ENCODE measurements around the gene OPN5. TPM values are rescaled to one million over a fixed set of nuclear protein-coding genes. Genes with fewer than 3 reads are reported as not detected.

Gene OPN5
- total and polyA plus RNA-seq, 2 donors (not counting 3 experiments of a cell fraction or from before 2014, with no cell fraction given), result not detected

DNA sequence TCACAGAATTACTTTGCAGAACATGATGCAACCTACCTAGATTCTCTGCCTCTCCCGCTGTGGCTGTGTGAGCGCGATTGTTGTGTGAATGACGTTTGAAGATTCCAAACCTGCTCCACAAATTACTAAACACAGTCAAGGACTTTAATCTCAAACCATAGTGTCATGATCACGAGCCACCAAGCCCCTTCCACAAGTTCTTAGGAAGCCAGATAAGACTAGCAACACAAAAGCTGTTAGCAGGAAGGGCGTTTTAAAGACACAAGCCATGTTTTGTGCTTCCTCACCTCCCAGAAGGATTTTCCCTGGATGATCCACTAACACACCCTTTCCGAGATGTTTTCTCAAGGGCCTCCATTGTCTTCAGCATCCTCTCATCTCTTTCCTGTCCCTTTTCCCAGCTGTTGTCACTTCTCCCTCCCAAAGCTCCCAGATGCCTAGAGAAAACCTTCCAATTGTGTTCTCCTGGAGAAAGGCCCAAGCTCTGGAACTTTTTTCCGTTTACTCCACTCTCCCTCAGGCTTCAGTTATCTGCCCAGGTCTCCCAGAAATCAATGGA, 12.8 kb downstream of the OPN5 start:
- POLR2A ChIA-PET, result no interaction called here
- Histone ChIP-seq H3K27ac (ENCODE audit: insufficient read depth, low read depth, low read length) (no peak overlapping the region), H3K79me2 (ENCODE audit: control insufficient read depth, insufficient read depth, low read length) (no peaks in the 10 kb centered on the region), H3K4me3 (replicated peaks in 1 of 3; ENCODE audit: insufficient read depth in 1 of 3, low read depth in 1 of 3, low read length in 3 of 3) (no peak overlapping the region), H3K9ac (replicated peaks; ENCODE audit: extremely low read depth, insufficient read depth, low read length) (no peak overlapping the region), H3K4me2 (ENCODE audit: insufficient read depth, low read length) (no peak overlapping the region), H3K36me3 (ENCODE audit: control insufficient read depth in 2 of 2, extremely low read depth in 1 of 2, insufficient read depth in 2 of 2, low read length in 2 of 2) (no peaks in the 10 kb centered on the region), H3K9me1 (replicated peaks; ENCODE audit: control insufficient read depth, extremely low read depth, insufficient read depth, low read length) (no peaks in the 10 kb centered on the region), H2AFZ (ENCODE audit: low read depth, low read length) (no peak overlapping the region), H3K9me3 (replicated peaks; ENCODE audit: control insufficient read depth, insufficient read depth, low read length) (no peaks in the 10 kb centered on the region), H4K20me1 (replicated peaks; ENCODE audit: control insufficient read depth, extremely low read depth, insufficient read depth, low read length) (no peaks in the 10 kb centered on the region), H3K4me1 (ENCODE audit: control insufficient read depth, extremely low read depth, insufficient read depth, low read length) (no peaks in the 10 kb centered on the region), H3K27me3 (ENCODE audit: control insufficient read depth in 2 of 2, insufficient read depth in 2 of 2, low read length in 2 of 2) (peaks cover 2 to 6% of the 10 kb centered on the region in 2 experiments)
- DNase-seq (ENCODE audit: low read depth, low spot score), result no peak
- TF ChIP-seq, protein P1, sequence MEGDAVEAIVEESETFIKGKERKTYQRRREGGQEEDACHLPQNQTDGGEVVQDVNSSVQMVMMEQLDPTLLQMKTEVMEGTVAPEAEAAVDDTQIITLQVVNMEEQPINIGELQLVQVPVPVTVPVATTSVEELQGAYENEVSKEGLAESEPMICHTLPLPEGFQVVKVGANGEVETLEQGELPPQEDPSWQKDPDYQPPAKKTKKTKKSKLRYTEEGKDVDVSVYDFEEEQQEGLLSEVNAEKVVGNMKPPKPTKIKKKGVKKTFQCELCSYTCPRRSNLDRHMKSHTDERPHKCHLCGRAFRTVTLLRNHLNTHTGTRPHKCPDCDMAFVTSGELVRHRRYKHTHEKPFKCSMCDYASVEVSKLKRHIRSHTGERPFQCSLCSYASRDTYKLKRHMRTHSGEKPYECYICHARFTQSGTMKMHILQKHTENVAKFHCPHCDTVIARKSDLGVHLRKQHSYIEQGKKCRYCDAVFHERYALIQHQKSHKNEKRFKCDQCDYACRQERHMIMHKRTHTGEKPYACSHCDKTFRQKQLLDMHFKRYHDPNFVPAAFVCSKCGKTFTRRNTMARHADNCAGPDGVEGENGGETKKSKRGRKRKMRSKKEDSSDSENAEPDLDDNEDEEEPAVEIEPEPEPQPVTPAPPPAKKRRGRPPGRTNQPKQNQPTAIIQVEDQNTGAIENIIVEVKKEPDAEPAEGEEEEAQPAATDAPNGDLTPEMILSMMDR (IDR thresholded peaks at IDR 0.05; ENCODE audit: extremely low read depth in 1 of 2, insufficient read depth in 1 of 2, low read depth in 1 of 2, low read length in 2 of 2), result no peak
- TF ChIP-seq EZH2 (IDR thresholded peaks at IDR 0.05; ENCODE audit: borderline replicate concordance, low read depth, low read length, severe bottlenecking) (no peak), POLR2A (IDR thresholded peaks at IDR 0.05; ENCODE audit: low read depth, low read length) (no peak), POLR2AphosphoS5 (IDR thresholded peaks at IDR 0.05; ENCODE audit: insufficient read depth, low read depth, low read length) (no peak), GATA2 (IDR thresholded peaks at IDR 0.05; ENCODE audit: insufficient read depth, insufficient read length, low read depth, low read length) (no peak), FOS (IDR thresholded peaks at IDR 0.05; ENCODE audit: borderline replicate concordance, insufficient read depth, low read length) (no peak), JUN (IDR thresholded peaks at IDR 0.05; ENCODE audit: borderline replicate concordance, insufficient read depth, insufficient read length, low read depth) (no peak), MYC (IDR thresholded peaks at IDR 0.05; ENCODE audit: low read depth, low read length) (no peak)
- TF ChIP-seq, protein P2, sequence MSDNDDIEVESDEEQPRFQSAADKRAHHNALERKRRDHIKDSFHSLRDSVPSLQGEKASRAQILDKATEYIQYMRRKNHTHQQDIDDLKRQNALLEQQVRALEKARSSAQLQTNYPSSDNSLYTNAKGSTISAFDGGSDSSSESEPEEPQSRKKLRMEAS (IDR thresholded peaks at IDR 0.05; ENCODE audit: insufficient read depth, insufficient read length), result no peak
- dilution Hi-C loops (cut with MboI; ENCODE audit: extremely low pct_ligation_motif_present, low sequenced_read_pairs), result no loop called here
- intact Hi-C loops (cut with micrococcal nuclease), result no loop called here
- BruUV-seq (replicated peaks), result no TSS peak
- no peak for FAIRE-seq
- CTCF ChIA-PET, result interaction anchor here (1.6 kb wide), 1 partner anchor 971 kb away, joined by 4 read pairs; no protein-coding TSS in a partner anchor

Measured in endothelial cell of umbilical vein (primary cell).